Measurements from ENCODE around the gene CSMD2.

CSMD2 gene

GRCh38 chr1:33725037-33725436, 440.0 kb downstream of the CSMD2 start:
- Mint-ChIP-seq H3K27me3 (peaks cover 8% of the 10 kb centered on the region), H3K4me3 (no peak overlapping the region), H3K4me1 (ENCODE audit: low read depth) (no peaks in the 10 kb centered on the region), H3K27ac (no peak overlapping the region), H3K36me3 (ENCODE audit: low read depth) (no peaks in the 10 kb centered on the region), H3K9me3 (no peaks in the 10 kb centered on the region)
- no peak for DNase-seq

GRCh38 chr1:33724348-33724747, 440.7 kb downstream of the CSMD2 start:
- Mint-ChIP-seq H3K36me3 (ENCODE audit: low read depth) (no peaks in the 10 kb centered on the region), H3K27ac (no peak overlapping the region), H3K9me3 (no peaks in the 10 kb centered on the region), H3K27me3 (peaks cover 3% of the 10 kb centered on the region), H3K4me3 (no peak overlapping the region), H3K4me1 (ENCODE audit: low read depth) (no peaks in the 10 kb centered on the region)
- no peak for DNase-seq

DNA sequence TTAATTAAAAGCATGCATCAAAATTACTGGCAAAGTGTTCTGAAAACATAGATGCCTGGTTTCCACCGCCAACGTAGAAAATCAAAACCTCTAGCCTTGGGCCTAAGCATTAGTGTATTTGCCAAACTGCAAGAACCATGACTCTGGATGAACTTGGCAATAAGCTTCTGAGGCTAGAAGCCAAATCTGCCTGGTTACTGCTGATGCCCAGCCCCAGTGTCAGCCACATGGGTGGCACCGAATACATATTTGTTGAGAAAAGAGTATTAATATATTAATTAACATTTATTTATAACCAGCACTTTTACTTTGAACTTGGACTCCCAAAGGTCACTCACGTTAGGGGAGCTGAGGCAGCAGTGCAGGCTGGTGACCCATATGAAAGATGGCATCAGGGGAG, 441.8 kb downstream of the CSMD2 start:
- H3K36me3 Mint-ChIP-seq (ENCODE audit: low read depth): no peaks in the 10 kb centered on the region
- no peak for DNase-seq
- H3K4me1 Mint-ChIP-seq (ENCODE audit: low read depth): no peaks in the 10 kb centered on the region
- no peak overlapping the region for H3K4me3 Mint-ChIP-seq
- no peaks in the 10 kb centered on the region for H3K9me3 Mint-ChIP-seq
- peaks cover 3% of the 10 kb centered on the region for H3K27me3 Mint-ChIP-seq
- no peak overlapping the region for H3K27ac Mint-ChIP-seq

GRCh38 chr1:33721301-33721815, 443.7 kb downstream of the CSMD2 start:
- Mint-ChIP-seq H3K4me3 (no peak overlapping the region), H3K36me3 (ENCODE audit: low read depth) (no peaks in the 10 kb centered on the region), H3K9me3 (no peaks in the 10 kb centered on the region), H3K27ac (no peak overlapping the region), H3K4me1 (ENCODE audit: low read depth) (no peaks in the 10 kb centered on the region), H3K27me3 (peaks cover 3% of the 10 kb centered on the region)
- no peak for DNase-seq

DNA sequence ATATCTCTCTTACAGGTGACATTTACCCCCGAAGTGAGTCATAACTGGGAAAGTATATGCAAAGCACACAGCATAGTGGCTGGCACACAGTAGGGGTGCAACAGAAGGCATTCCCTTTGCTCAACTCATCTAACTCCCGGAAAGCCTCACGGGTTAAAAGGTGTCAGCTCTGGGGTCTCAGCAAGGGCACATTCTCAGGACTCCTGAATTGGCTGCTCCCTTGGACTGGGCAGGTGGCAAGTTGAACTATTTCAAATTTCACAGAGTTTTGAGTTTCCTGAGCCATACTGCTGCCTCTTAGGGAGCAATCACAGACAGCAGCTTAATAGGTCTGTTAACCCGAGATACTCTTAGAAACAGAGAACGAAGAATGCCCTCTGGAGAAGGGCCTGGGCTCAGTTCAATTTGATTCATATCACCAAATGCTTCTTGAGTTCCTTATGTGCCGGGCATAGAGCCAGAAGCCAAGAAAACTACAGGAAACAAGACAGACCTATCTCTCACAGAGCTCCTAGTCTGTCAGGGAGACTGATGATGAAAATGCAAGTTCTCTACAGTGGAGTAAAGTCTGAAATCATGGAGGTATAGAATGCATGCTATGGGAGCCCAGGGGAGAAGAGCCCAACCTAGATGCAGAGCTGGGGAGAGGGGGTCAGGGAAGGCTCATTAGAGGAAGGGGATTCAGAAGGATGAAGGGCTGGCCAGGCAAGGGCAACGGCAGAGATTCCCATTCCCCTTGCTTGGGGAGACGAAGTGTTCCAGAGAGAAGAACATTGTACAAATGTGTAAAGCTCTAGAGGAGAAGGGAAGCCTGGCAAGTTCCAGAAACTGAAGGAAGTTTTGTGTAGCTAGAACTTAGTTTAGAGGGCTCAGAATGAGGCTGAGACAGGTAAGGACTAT, 445.0 kb downstream of the CSMD2 start:
- Mint-ChIP-seq H3K9me3 (no peaks in the 10 kb centered on the region), H3K4me1 (ENCODE audit: low read depth) (no peaks in the 10 kb centered on the region), H3K27ac (no peak overlapping the region), H3K4me3 (no peak overlapping the region), H3K27me3 (peaks cover 3% of the 10 kb centered on the region), H3K36me3 (ENCODE audit: low read depth) (no peaks in the 10 kb centered on the region)
- DNase-seq: no peak

DNA sequence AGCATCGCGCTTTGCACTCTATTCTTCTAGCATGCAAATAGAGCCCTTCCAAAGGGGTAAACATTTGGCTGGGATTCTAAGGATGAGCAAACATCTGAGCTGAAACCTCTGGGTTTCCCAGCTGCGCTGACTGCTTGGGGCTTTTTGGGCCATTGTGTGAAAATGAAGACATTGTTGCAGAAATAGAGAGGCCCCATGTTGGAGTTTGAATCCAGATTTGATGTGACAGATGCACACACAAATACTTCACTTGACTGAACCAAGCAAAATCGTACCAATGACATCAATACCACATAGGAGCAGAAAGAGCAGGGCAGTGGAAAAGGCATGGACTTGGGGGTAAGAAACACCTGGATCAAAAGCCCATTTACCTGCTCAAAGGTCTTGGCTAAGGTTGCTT, 445.7 kb downstream of the CSMD2 start:
- no peak for DNase-seq
- no peaks in the 10 kb centered on the region for H3K36me3 Mint-ChIP-seq (ENCODE audit: low read depth)
- H3K4me1 Mint-ChIP-seq (ENCODE audit: low read depth): no peaks in the 10 kb centered on the region
- H3K9me3 Mint-ChIP-seq: no peaks in the 10 kb centered on the region
- no peak overlapping the region for H3K4me3 Mint-ChIP-seq
- no peak overlapping the region for H3K27ac Mint-ChIP-seq
- H3K27me3 Mint-ChIP-seq: no peaks in the 10 kb centered on the region

GRCh38 chr1:33718186-33718585, 446.8 kb downstream of the CSMD2 start:
- Mint-ChIP-seq H3K4me3 (no peak overlapping the region), H3K36me3 (ENCODE audit: low read depth) (no peaks in the 10 kb centered on the region), H3K27ac (no peak overlapping the region), H3K4me1 (ENCODE audit: low read depth) (no peaks in the 10 kb centered on the region), H3K27me3 (peaks cover 4% of the 10 kb centered on the region), H3K9me3 (no peaks in the 10 kb centered on the region)
- no peak for DNase-seq

DNA sequence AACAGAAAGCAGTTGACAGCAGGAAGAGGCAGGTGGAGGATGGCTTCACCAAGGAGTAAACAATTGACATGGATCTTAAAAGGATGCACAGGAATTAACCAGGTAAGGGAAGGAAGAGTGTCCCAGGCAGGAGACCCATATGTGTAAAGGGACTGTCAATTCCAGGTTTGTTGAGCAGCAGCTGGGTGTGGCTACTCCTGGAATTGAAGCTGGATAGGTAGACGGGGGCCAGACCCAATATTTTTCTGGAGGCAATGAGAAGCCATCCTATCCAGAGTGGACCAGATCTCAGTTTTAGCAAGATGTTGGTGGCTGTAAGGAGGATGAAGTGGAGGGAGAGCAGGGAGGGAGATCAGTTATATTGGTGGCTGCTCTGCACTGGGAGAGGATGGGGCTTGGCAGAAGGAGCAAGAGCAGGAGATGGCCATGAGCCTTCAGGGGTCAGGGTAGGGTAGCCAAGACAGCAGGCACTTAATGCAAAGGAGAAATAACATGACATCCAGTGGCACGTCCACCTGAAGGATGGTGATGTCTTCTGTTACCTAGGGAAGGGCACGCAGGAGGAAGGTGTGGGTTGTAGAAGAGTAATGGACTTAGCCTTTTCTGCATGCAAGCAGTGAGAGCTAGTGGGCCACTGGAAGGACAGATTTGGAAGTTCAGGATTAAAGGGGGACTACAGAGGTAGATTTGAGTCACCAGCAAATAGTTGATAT, 447.9 kb downstream of the CSMD2 start:
- Mint-ChIP-seq H3K36me3 (ENCODE audit: low read depth) (no peaks in the 10 kb centered on the region), H3K27me3 (peaks cover 10% of the 10 kb centered on the region)

GRCh38 chr1:33715195-33715811, 449.7 kb downstream of the CSMD2 start:
- no peaks in the 10 kb centered on the region for H3K36me3 Mint-ChIP-seq (ENCODE audit: low read depth)
- H3K4me1 Mint-ChIP-seq (ENCODE audit: low read depth): no peaks in the 10 kb centered on the region
- H3K27ac Mint-ChIP-seq: no peak overlapping the region
- H3K27me3 Mint-ChIP-seq: peaks cover 19% of the 10 kb centered on the region
- H3K9me3 Mint-ChIP-seq: no peaks in the 10 kb centered on the region
- H3K4me3 Mint-ChIP-seq: no peak overlapping the region
- no peak for DNase-seq

More for the DNA sequence above, 447.9 kb downstream of the CSMD2 start:
- H3K9me3 Mint-ChIP-seq: no peaks in the 10 kb centered on the region
- no peak for DNase-seq
- H3K4me3 Mint-ChIP-seq: no peak overlapping the region
- H3K4me1 Mint-ChIP-seq (ENCODE audit: low read depth): no peaks in the 10 kb centered on the region
- no peak overlapping the region for H3K27ac Mint-ChIP-seq

DNA sequence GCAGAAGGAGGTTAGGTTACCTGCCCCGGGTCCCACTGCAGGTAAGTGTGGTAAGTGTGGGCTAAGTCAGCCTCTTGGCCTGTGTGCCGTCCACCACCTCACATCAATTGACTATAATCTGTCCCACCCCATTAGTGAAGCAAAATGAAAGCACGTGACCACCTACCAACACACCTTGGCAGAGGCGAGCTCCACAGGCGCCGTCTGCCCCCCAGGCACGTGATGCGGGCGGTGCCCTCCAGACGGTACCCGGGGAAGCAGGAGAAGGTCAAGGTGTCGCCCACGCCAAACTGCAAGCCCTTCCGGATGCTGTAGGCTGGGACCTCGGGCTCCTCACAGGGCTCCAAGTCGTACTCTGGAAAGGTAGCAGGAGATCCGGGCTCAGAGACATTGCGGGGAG, 450.6 kb downstream of the CSMD2 start:
- Mint-ChIP-seq H3K27ac (no peak overlapping the region), H3K9me3 (no peaks in the 10 kb centered on the region), H3K36me3 (ENCODE audit: low read depth) (no peaks in the 10 kb centered on the region), H3K27me3 (peaks cover 21% of the 10 kb centered on the region), H3K4me1 (ENCODE audit: low read depth) (peaks cover 1% of the 10 kb centered on the region), H3K4me3 (no peak overlapping the region)
- DNase-seq: no peak

DNA sequence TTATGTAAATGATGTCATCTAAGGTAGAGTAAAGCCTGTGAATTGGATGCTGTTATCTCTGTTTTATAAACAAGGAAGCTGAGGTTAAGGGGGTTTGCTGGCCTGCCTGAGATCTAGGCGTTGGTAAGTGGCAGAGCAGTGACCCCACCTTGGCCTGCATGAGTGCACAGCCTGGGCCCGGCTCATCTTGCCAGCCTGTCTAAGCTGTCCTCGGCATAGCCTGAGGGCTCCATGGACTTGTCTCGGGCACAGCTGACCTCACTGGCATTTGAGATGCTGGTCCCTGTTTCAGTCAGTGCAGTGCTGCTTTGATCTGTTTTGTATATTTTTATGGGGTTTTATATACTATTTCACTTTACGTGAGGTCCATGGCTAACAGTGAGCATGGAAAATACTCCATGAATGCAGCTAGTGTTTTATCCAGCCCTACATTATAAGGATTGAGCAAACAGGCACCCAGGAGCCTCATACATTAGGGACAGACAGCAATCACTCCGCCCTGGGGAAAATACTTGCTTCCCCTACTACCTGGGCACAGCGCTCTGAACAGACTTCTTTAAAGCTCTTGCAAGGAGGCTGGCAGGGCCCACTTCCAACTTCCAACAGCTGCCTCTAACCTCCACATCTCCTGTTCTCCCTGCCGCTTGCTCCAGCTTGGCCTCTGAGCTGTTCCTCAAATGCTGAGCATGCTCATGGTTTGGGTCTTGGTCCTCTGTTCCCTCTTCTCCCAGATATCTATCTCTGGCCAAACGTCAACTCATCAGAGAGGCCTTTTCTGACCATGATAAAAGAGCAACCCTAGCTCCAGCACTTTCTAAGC, 451.8 kb downstream of the CSMD2 start:
- Mint-ChIP-seq H3K4me1 (ENCODE audit: low read depth) (peaks cover 1% of the 10 kb centered on the region), H3K36me3 (ENCODE audit: low read depth) (no peaks in the 10 kb centered on the region), H3K4me3 (no peak overlapping the region), H3K27ac (no peak overlapping the region), H3K27me3 (peaks cover 27% of the 10 kb centered on the region), H3K9me3 (no peaks in the 10 kb centered on the region)
- DNase-seq: no peak

DNA sequence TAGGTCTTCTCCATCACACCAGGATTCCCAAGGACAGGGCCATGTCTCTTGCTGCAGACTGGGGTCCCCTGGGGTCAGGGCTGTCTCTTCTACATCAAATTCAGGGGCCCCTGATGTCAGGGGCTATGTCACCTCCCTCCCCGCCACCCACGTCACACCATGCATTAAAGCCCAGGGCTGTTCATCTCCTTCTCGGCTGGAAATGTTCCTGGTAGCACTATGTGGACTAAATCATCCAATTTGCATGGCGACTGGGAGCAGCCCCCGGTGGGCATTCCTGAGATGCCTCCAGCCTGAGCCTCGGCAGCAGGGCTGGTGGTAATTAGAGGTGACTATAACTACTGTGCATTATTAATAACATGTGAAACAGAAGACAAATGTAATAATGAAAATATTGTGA, 452.8 kb downstream of the CSMD2 start:
- Mint-ChIP-seq H3K36me3 (ENCODE audit: low read depth) (no peaks in the 10 kb centered on the region), H3K27me3 (peaks cover 35% of the 10 kb centered on the region), H3K4me3 (no peak overlapping the region), H3K4me1 (ENCODE audit: low read depth) (peaks cover 1% of the 10 kb centered on the region), H3K9me3 (no peaks in the 10 kb centered on the region), H3K27ac (no peak overlapping the region)
- DNase-seq: no peak

DNA sequence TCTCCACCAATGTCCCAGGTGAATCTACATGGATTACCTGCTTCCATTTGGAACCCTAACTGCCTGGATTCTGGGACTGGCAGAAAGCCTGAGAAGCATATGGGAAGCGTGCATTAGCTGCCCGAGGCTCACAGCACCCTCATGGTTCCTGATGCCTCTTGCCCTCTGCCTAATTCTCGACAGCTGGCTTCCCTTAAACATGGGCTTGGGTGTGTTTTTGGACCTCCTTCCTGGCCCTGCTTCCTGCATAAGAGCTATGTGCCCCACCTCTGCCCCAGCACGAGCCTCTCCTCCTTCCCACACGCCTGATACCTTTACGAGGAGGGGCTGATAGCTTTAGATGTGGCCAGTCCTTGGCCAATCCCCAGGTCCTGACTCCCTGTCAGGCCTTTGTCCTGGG, 453.5 kb downstream of the CSMD2 start:
- DNase-seq: no peak
- Mint-ChIP-seq H3K9me3 (no peaks in the 10 kb centered on the region), H3K4me1 (ENCODE audit: low read depth) (peaks cover 1% of the 10 kb centered on the region), H3K36me3 (ENCODE audit: low read depth) (no peaks in the 10 kb centered on the region), H3K27me3 (peaks cover 42% of the 10 kb centered on the region), H3K27ac (no peak overlapping the region), H3K4me3 (no peak overlapping the region)

- H3K27ac Mint-ChIP-seq: no peak overlapping the region
- H3K36me3 Mint-ChIP-seq (ENCODE audit: low read depth): no peaks in the 10 kb centered on the region
- H3K4me1 Mint-ChIP-seq (ENCODE audit: low read depth): peaks cover 1% of the 10 kb centered on the region
- no peak for DNase-seq
- peaks cover 42% of the 10 kb centered on the region for H3K27me3 Mint-ChIP-seq
- H3K4me3 Mint-ChIP-seq: no peak overlapping the region
- no peaks in the 10 kb centered on the region for H3K9me3 Mint-ChIP-seq
Observed at GRCh38 chr1:33710967-33711366, 454.1 kb downstream of the CSMD2 start.
